ENCODE measurements around the gene LUC7L.

DNA sequence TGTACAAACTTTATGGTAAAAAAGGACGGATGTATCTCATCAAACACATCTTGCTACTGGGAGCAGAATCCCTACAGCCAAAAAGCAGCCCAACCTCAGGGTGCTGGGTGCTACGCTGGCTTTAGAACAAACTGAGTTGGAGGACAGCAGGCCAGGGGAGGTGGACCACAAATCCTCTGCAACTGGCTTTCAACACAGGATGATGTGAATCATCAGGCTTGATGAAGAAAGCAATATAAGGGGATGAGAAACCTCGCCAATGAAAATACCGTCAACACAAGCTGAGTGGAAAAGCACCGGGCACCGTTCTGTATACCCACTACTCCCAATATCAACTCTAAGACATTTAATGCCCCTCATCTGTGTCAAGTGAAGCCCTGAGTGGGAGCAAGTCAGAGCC, 34.7 kb downstream of the LUC7L start:
- TF ChIP-seq, protein P1, sequence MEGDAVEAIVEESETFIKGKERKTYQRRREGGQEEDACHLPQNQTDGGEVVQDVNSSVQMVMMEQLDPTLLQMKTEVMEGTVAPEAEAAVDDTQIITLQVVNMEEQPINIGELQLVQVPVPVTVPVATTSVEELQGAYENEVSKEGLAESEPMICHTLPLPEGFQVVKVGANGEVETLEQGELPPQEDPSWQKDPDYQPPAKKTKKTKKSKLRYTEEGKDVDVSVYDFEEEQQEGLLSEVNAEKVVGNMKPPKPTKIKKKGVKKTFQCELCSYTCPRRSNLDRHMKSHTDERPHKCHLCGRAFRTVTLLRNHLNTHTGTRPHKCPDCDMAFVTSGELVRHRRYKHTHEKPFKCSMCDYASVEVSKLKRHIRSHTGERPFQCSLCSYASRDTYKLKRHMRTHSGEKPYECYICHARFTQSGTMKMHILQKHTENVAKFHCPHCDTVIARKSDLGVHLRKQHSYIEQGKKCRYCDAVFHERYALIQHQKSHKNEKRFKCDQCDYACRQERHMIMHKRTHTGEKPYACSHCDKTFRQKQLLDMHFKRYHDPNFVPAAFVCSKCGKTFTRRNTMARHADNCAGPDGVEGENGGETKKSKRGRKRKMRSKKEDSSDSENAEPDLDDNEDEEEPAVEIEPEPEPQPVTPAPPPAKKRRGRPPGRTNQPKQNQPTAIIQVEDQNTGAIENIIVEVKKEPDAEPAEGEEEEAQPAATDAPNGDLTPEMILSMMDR (IDR thresholded peaks at IDR 0.05): no peak
- no peak for TF ChIP-seq POLR2A (IDR thresholded peaks at IDR 0.05)
- TF ChIP-seq POLR2AphosphoS5 (IDR thresholded peaks at IDR 0.05; ENCODE audit: insufficient read depth in 1 of 2, low read depth in 1 of 2): no peak
